ENCODE measurements around the gene ANO10. TPM values are rescaled to one million over a fixed set of nuclear protein-coding genes. Genes with fewer than 3 reads are reported as not detected.

Gene ANO10
- total and polyA plus RNA-seq, 8 donors, result 30.3 to 52.2 (median 35.4) TPM

- TF ChIP-seq, protein P1, sequence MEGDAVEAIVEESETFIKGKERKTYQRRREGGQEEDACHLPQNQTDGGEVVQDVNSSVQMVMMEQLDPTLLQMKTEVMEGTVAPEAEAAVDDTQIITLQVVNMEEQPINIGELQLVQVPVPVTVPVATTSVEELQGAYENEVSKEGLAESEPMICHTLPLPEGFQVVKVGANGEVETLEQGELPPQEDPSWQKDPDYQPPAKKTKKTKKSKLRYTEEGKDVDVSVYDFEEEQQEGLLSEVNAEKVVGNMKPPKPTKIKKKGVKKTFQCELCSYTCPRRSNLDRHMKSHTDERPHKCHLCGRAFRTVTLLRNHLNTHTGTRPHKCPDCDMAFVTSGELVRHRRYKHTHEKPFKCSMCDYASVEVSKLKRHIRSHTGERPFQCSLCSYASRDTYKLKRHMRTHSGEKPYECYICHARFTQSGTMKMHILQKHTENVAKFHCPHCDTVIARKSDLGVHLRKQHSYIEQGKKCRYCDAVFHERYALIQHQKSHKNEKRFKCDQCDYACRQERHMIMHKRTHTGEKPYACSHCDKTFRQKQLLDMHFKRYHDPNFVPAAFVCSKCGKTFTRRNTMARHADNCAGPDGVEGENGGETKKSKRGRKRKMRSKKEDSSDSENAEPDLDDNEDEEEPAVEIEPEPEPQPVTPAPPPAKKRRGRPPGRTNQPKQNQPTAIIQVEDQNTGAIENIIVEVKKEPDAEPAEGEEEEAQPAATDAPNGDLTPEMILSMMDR (IDR thresholded peaks at IDR 0.05), result no peak
- no peak for ATAC-seq
- DNase-seq, result no peak
- H3K9me3 ChIP-seq, result peaks cover 0 to 27% of the 10 kb centered on the region in 2 donors
- H3K27ac ChIP-seq, result no peak overlapping the region
- H3K4me1 ChIP-seq, result no peaks in the 10 kb centered on the region
- H3K27me3 ChIP-seq, result no peaks in the 10 kb centered on the region
- peaks cover 0 to 72% of the 10 kb centered on the region in 2 donors for H3K36me3 ChIP-seq
- intact Hi-C loops (cut with DNase I), result no loop called here
- H3K4me3 ChIP-seq, result no peak overlapping the region
These were observed 272.1 kb downstream of the ANO10 start for GRCh38 chr3:43349716-43350115.

DNA sequence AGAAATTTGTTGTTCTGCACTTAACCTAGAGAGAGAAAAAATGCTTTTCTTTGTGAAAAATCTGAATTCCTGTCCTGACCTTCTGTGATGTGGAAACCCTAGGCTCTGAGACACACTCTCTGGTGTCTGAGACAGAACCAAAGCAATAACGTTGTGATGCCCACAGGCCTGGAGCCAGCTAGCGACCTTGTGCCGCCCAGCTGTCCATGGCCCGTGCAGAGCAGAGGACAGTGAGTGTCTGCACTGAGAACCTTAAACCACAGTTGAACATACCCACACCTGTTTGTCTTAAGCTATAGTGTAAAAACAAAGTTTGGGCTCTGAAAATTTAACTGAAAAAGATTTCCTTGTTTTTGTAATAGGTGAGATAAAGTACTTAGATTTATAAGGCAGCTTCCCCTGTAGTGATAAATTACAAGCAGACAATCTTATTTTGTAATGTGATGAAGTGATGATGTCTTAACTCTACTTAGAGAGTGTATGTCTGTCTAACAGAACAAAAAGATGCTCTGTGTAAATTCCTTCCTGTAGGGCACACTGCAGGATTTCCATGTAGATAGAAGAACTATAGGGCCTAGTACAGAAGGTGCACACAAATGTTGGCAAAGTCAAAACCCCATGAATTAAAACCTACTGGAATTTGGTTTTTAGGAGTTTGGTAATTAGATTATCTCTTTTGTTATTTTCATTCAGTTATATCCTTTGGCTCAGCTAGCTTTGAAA, 272.8 kb downstream of the ANO10 start:
- ATAC-seq, result no peak
- no peaks in the 10 kb centered on the region for H3K4me1 ChIP-seq
- H3K27me3 ChIP-seq, result no peaks in the 10 kb centered on the region
- H3K27ac ChIP-seq, result no peak overlapping the region
- H3K36me3 ChIP-seq, result peaks cover 0 to 77% of the 10 kb centered on the region in 2 donors
- no peak overlapping the region for H3K4me3 ChIP-seq
- DNase-seq, result no peak
- H3K9me3 ChIP-seq, result peaks cover 0 to 22% of the 10 kb centered on the region in 2 donors
- intact Hi-C loops (cut with DNase I), result no loop called here
- TF ChIP-seq, protein P1 (IDR thresholded peaks at IDR 0.05), result no peak

- TF ChIP-seq, protein P1 (IDR thresholded peaks at IDR 0.05), result no peak
- DNase-seq (no peak), ATAC-seq (no peak)
- Histone ChIP-seq H3K9me3 (peaks cover 0 to 16% of the 10 kb centered on the region in 2 donors), H3K27me3 (no peaks in the 10 kb centered on the region), H3K36me3 (peaks cover 0 to 78% of the 10 kb centered on the region in 2 donors), H3K27ac (no peak overlapping the region), H3K4me3 (no peak overlapping the region), H3K4me1 (no peaks in the 10 kb centered on the region)
- intact Hi-C loops (cut with DNase I), result no loop called here
These were observed 273.5 kb downstream of the ANO10 start for GRCh38 chr3:43348350-43348749.

DNA sequence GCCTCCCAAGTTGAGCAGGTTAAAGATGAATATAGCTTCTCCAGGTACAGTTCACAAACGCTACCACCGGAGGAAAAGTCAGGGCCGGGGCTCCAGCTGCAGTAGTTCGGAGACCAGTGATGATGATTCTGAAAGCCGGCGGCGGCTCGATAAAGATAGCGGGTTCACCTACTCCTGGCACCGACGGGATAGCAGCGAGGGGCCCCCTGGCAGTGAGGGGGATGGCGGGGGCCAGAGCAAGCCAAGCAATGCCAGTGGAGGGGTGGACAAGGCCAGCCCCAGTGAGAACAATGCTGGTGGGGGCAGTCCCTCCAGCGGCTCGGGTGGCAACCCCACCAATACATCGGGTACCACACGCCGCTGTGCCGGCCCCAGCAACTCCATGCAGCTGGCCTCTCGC, 274.0 kb downstream of the ANO10 start:
- TF ChIP-seq, protein P1 (IDR thresholded peaks at IDR 0.05), result no peak
- intact Hi-C loops (cut with DNase I), result no loop called here
- no peaks in the 10 kb centered on the region for H3K27me3 ChIP-seq
- no peak for DNase-seq
- H3K4me1 ChIP-seq, result no peaks in the 10 kb centered on the region
- no peak overlapping the region for H3K27ac ChIP-seq
- H3K9me3 ChIP-seq, result peaks cover 0 to 10% of the 10 kb centered on the region in 2 donors
- H3K4me3 ChIP-seq, result no peak overlapping the region
- no peak for ATAC-seq
- H3K36me3 ChIP-seq, result peaks cover 0 to 84% of the 10 kb centered on the region in 2 donors

DNA sequence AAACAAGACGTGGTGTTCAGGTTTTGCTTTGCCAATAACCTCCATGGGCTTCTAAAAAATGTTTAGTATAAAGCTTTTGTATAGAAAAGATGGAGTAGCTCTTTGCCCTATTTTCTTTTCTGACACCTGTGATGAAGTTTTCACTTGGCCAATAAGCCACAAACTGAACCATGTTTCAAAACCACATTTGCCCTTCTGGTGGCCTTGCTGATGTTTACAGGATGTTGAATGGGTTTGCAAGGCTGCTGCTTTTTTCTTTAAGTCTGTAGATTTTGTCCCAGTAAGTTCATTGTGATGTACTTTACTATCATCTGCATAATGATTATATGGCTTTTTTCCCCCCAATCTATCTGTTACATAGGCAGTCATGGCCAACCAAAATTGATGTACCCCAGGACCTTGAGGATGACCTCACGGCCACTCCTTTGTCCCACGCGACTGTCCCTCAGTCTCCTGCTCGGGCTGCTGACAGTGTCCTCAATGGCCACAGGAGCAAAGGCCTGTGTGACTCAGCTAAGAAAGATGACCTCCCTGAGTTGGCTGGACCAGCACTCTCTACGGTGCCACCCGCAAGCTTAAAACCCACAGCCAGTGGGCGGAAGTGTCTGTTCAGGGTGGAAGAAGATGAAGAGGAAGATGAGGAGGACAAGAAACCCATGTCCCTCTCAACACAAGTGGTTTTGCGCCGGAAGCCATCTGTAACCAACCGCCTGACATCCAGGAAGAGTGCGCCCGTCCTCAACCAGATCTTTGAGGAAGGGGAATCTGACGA, 274.6 kb downstream of the ANO10 start:
- ATAC-seq (no peak), DNase-seq (no peak)
- H3K27ac ChIP-seq, result no peak overlapping the region
- H3K36me3 ChIP-seq, result peaks cover 0 to 90% of the 10 kb centered on the region in 2 donors
- peaks cover 0 to 4% of the 10 kb centered on the region in 2 donors for H3K9me3 ChIP-seq
- H3K27me3 ChIP-seq, result no peaks in the 10 kb centered on the region
- no peaks in the 10 kb centered on the region for H3K4me1 ChIP-seq
- H3K4me3 ChIP-seq, result no peak overlapping the region
- TF ChIP-seq, protein P1 (IDR thresholded peaks at IDR 0.05), result no peak
- intact Hi-C loops (cut with DNase I), result no loop called here

All from left lung (tissue), 10 donors.